Effector CD8-positive, alpha-beta T cell (primary cell): Measurements from ENCODE around the gene LMBRD2.
A peak's percentile ranks its signal among the peaks of the same experiment; 100 is the strongest.
"Not testable (repeated sequence)": the region's sequence is repeated elsewhere in the genome, so short reads cannot be mapped to it uniquely, and the experiment has no call there.

Experiments used
- DNase-seq: peaks from one replicate; lab custom pipeline; 2025; lab: John Stamatoyannopoulos, UW

LMBRD2 gene

GRCh38 chr5:36161361-36161760 lies 9.7 kb upstream of the LMBRD2 start:
- DNase-seq = no peak

GRCh38 chr5:36160617-36161016 lies 8.9 kb upstream of the LMBRD2 start:
- no peak for DNase-seq

GRCh38 chr5:36158144-36158543 lies 6.5 kb upstream of the LMBRD2 start:
- no peak for DNase-seq

- DNase-seq = no peak
Measured at GRCh38 chr5:36156619-36157018, 4.9 kb upstream of the LMBRD2 start.

GRCh38 chr5:36156121-36156601 lies 4.5 kb upstream of the LMBRD2 start:
- DNase-seq = no peak

GRCh38 chr5:36155291-36155690 lies 3.6 kb upstream of the LMBRD2 start:
- DNase-seq = no peak

GRCh38 chr5:36153726-36154125 lies 2.0 kb upstream of the LMBRD2 start:
- DNase-seq = no peak

GRCh38 chr5:36153298-36153677 lies 1.6 kb upstream of the LMBRD2 start:
- DNase-seq = no peak

GRCh38 chr5:36152324-36153297 lies 924 bp upstream of the LMBRD2 start:
- DNase-seq = no peak

- DNase-seq = peak; percentile 22
Measured at GRCh38 chr5:36150676-36151433, 832 bp downstream of the LMBRD2 start.

- DNase-seq = no peak
Measured at GRCh38 chr5:36147681-36148080, 4.0 kb downstream of the LMBRD2 start.

- no peak for DNase-seq
Measured at GRCh38 chr5:36146390-36146789, 5.3 kb downstream of the LMBRD2 start.

- no peak for DNase-seq
Measured at GRCh38 chr5:36145311-36145710, 6.4 kb downstream of the LMBRD2 start.

GRCh38 chr5:36138900-36139683 lies 12.6 kb downstream of the LMBRD2 start:
- no peak for DNase-seq

- no peak for DNase-seq
Measured at GRCh38 chr5:36136581-36136980, 15.1 kb downstream of the LMBRD2 start.

- no peak for DNase-seq
Measured at GRCh38 chr5:36135988-36136387, 15.7 kb downstream of the LMBRD2 start.

GRCh38 chr5:36133009-36133408 lies 18.7 kb downstream of the LMBRD2 start:
- not testable (repeated sequence) for DNase-seq

GRCh38 chr5:36129666-36130065 lies 22.0 kb downstream of the LMBRD2 start:
- DNase-seq = not testable (repeated sequence)

- DNase-seq = no peak
Measured at GRCh38 chr5:36128795-36129194, 22.9 kb downstream of the LMBRD2 start.

- no peak for DNase-seq
Measured at GRCh38 chr5:36125868-36126267, 25.8 kb downstream of the LMBRD2 start.

- DNase-seq = no peak
Measured at GRCh38 chr5:36111238-36111637, 40.4 kb downstream of the LMBRD2 start.
